ENCODE data around the gene CTU2.

- TF ChIP-seq TAF1 (IDR thresholded peaks at IDR 0.05; ENCODE audit: low read depth, low read length) (no peak), POLR2A (IDR thresholded peaks at IDR 0.05; ENCODE audit: low read depth, low read length) (no peak), SPI1 (IDR thresholded peaks at IDR 0.05; ENCODE audit: low read depth, low read length) (no peak)
Observed at GRCh38 chr16:88691129-88691813, 15.0 kb upstream of the CTU2 start.

All from GM12891 (cell line).